ENCODE results near the gene ALK. TPM values are rescaled to one million over a fixed set of nuclear protein-coding genes. Genes with fewer than 3 reads are reported as not detected.

Gene ALK
- polyA plus RNA-seq, 3 donors, result not detected

GRCh38 chr2:29157131-29157530 lies 764.3 kb downstream of the ALK start:
- Histone ChIP-seq H3K79me2 (ENCODE audit: insufficient read depth, low read length) (no peaks in the 10 kb centered on the region), H3K27ac (ENCODE audit: low read depth in 1 of 2, low read length in 2 of 2) (no peak overlapping the region), H3K36me3 (replicated peaks in 1 of 2; ENCODE audit: control insufficient read depth in 1 of 2, insufficient read depth in 2 of 2, low read length in 2 of 2) (peaks cover 54 to 94% of the 10 kb centered on the region in 2 donors), H3K9ac (ENCODE audit: insufficient read depth, low read length, poor library complexity, severe bottlenecking) (no peak overlapping the region), H3K27me3 (ENCODE audit: control insufficient read depth in 2 of 2, insufficient read depth in 2 of 2, low read length in 2 of 2) (no peaks in the 10 kb centered on the region), H2AFZ (ENCODE audit: insufficient read depth, low read depth, low read length, poor library complexity, severe bottlenecking) (no peak overlapping the region), H3K9me3 (replicated peaks in 1 of 2; ENCODE audit: control insufficient read depth in 1 of 2, insufficient read depth in 1 of 2, low read length in 2 of 2) (no peaks in the 10 kb centered on the region), H3K4me3 (replicated peaks in 1 of 3; ENCODE audit: low read depth in 2 of 3, low read length in 3 of 3) (no peak overlapping the region), H3K4me1 (ENCODE audit: control insufficient read depth in 1 of 2, insufficient read depth in 2 of 2, low read length in 2 of 2) (no peaks in the 10 kb centered on the region), H4K20me1 (ENCODE audit: insufficient read depth, low read length) (no peaks in the 10 kb centered on the region), H3K4me2 (replicated peaks; ENCODE audit: extremely low read depth, low read length, poor library complexity, severe bottlenecking) (no peak overlapping the region)
- intact Hi-C loops (cut with micrococcal nuclease), result no loop called here
- Mint-ChIP-seq H3K27ac (no peak overlapping the region), H3K27me3 (ENCODE audit: low read depth in 3 of 3) (no peaks in the 10 kb centered on the region), H3K36me3 (peaks cover 78 to 87% of the 10 kb centered on the region in 2 donors), H3K4me3 (no peak overlapping the region), H3K4me1 (no peaks in the 10 kb centered on the region), H3K9me3 (no peaks in the 10 kb centered on the region)
- DNase-seq, result no peak
- WGBS (ENCODE audit: insufficient coverage), result 100% methylated on average over 2 of the region's 4 CpGs
- no peak for TF ChIP-seq CTCF (IDR thresholded peaks at IDR 0.05)

DNA sequence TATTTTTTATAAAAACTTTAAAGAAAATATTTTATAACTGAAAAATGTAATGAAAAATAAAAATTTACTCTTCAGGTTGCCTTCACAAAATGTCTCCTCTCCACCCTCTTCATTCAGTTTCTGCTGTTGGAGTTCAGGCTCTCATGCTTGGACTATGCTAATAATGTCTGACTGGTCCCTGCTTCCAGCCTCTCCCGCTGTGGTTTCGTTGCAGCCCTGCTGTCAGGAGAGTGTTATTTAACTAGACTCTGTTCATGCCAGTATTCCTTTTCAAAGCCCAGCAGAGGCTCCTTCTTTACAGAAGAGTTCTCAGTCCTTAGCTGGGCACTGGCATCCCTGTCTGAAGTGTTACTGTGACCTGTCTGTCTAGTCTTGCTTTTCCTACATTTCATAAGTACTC lies 765.8 kb downstream of the ALK start:
- no peaks in the 10 kb centered on the region for H3K27me3 ChIP-seq (ENCODE audit: control insufficient read depth in 2 of 2, insufficient read depth in 2 of 2, low read length in 2 of 2)
- H3K4me1 ChIP-seq (ENCODE audit: control insufficient read depth in 1 of 2, insufficient read depth in 2 of 2, low read length in 2 of 2), result no peaks in the 10 kb centered on the region
- no peaks in the 10 kb centered on the region for H4K20me1 ChIP-seq (ENCODE audit: insufficient read depth, low read length)
- peaks cover 48 to 88% of the 10 kb centered on the region in 2 donors for H3K36me3 ChIP-seq (replicated peaks in 1 of 2; ENCODE audit: control insufficient read depth in 1 of 2, insufficient read depth in 2 of 2, low read length in 2 of 2)
- no peak overlapping the region for H3K4me2 ChIP-seq (replicated peaks; ENCODE audit: extremely low read depth, low read length, poor library complexity, severe bottlenecking)
- H3K9ac ChIP-seq (ENCODE audit: insufficient read depth, low read length, poor library complexity, severe bottlenecking), result no peak overlapping the region
- Mint-ChIP-seq H3K9me3 (no peaks in the 10 kb centered on the region), H3K27me3 (ENCODE audit: low read depth in 3 of 3) (no peaks in the 10 kb centered on the region), H3K4me1 (no peaks in the 10 kb centered on the region), H3K27ac (no peak overlapping the region), H3K4me3 (no peak overlapping the region), H3K36me3 (peaks cover 68 to 76% of the 10 kb centered on the region in 2 donors)
- no peak overlapping the region for H2AFZ ChIP-seq (ENCODE audit: insufficient read depth, low read depth, low read length, poor library complexity, severe bottlenecking)
- intact Hi-C loops (cut with micrococcal nuclease), result no loop called here
- TF ChIP-seq CTCF (IDR thresholded peaks at IDR 0.05), result no peak
- H3K9me3 ChIP-seq (replicated peaks in 1 of 2; ENCODE audit: control insufficient read depth in 1 of 2, insufficient read depth in 1 of 2, low read length in 2 of 2), result no peaks in the 10 kb centered on the region
- 100% methylated on average over 2 of the region's 2 CpGs for WGBS (ENCODE audit: insufficient coverage)
- no peak overlapping the region for H3K4me3 ChIP-seq (replicated peaks in 1 of 3; ENCODE audit: low read depth in 2 of 3, low read length in 3 of 3)
- DNase-seq, result no peak
- H3K79me2 ChIP-seq (ENCODE audit: insufficient read depth, low read length), result no peaks in the 10 kb centered on the region
- no peak overlapping the region for H3K27ac ChIP-seq (ENCODE audit: low read depth in 1 of 2, low read length in 2 of 2)

All from CD14-positive monocyte (primary cell).